Left lung (tissue), 10 donors: ENCODE data around the gene PSMC4. TPM values are rescaled to one million over a fixed set of nuclear protein-coding genes. Genes with fewer than 3 reads are reported as not detected.

Experiments
- ATAC-seq: fragments of 200-7000 bp; cut with Tn5 transposase; one replicate; pipeline ENCODE4 v1.9.1; 2020; ENCODE audit warnings: moderate library complexity
- DNase-seq, 4 donors: peaks; one replicate each; pipeline ENCODE4 v3.0.0-alpha.2; 2013 to 2020
- H3K27ac ChIP-seq, 2 donors: fragments of 200-600 bp; sonication (generic) in 1 of 2; one replicate each; pipeline versions ENCODE4 v1.5.0 to v1.8.0; 2020 to 2021
- H3K27me3 ChIP-seq, 2 donors: fragments of 200-600 bp; sonication (generic) in 1 of 2; one replicate each; pipeline versions ENCODE4 v1.5.0 to v1.8.0; 2020 to 2021
- H3K36me3 ChIP-seq, 2 donors: fragments of 200-600 bp; sonication (generic) in 1 of 2; one replicate each; pipeline versions ENCODE4 v1.5.0 to v1.8.0; 2020 to 2021
- H3K4me1 ChIP-seq, 2 donors: fragments of 200-600 bp; one replicate each; pipeline ENCODE4 v1.8.0; 2021
- H3K4me3 ChIP-seq, 2 donors: fragments of 200-600 bp; sonication (generic) in 1 of 2; one replicate each; pipeline versions ENCODE4 v1.5.0 to v1.8.0; 2020 to 2021; ENCODE audit warnings: mild to moderate bottlenecking in 1 of 2
- H3K9me3 ChIP-seq, 2 donors: fragments of 200-600 bp; sonication (generic) in 1 of 2; one replicate each; pipeline versions ENCODE4 v1.5.0 to v1.8.0; 2020 to 2021
- CTCF ChIP-seq, 2 donors: fragments of 200-600 bp; sonication (generic) in 1 of 2; IDR thresholded peaks; one replicate each; pipeline versions ENCODE4 v1.5.0 to v1.8.0; 2021; ENCODE audit warnings: antibody characterized with exemption in 2 of 2
- intact Hi-C, 2 donors: fragments of 100-400 bp; cut with DNase I; formaldehyde crosslinking; loops; one replicate each; pipeline versions ENCODE4 v1.11.2 to v1.14.2; 2022
- polyA plus RNA-seq, 6 donors: library from polyadenylated mRNA; unstranded; fragments of 120-200 nt; gene quantifications; one replicate each; pipeline ENCODE4 v1.2.1, GENCODE V29; 2013; ENCODE audit not compliant: insufficient read length in 6 of 6
- total RNA-seq, 2 donors: library from RNA; stranded (reverse); fragmentation: NEBNext Ultra II Directional; extraction: Animal tissue kit (Norgen Biotek cat#: 25700); gene quantifications; one replicate each; pipeline ENCODE4 v1.2.1, GENCODE V29; 2021
- donor health status: DM: no; HTN: yes; CAD: no.
- donor health status: DM: no; HTN: no; CAD: no.

Gene PSMC4
- total and polyA plus RNA-seq, 8 donors = 52.3 to 94.9 (median 61.5) TPM

GRCh38 chr19:39987167-39987566, 16.2 kb downstream of the PSMC4 start:
- intact Hi-C loops = no loop called here
- peaks cover 0 to 39% of the 10 kb centered on the region in 2 donors for H3K9me3 ChIP-seq

GRCh38 chr19:39987596-39987995, 16.6 kb downstream of the PSMC4 start:
- ATAC-seq = no peak
- intact Hi-C loops = no loop called here

More at GRCh38 chr19:39987167-39987566, 16.2 kb downstream of the PSMC4 start:
- H3K36me3 ChIP-seq = peaks cover 4 to 22% of the 10 kb centered on the region in 2 donors
- H3K27ac ChIP-seq = no peak overlapping the region
- no peaks in the 10 kb centered on the region for H3K4me1 ChIP-seq
- H3K27me3 ChIP-seq = no peaks in the 10 kb centered on the region
- no peak overlapping the region for H3K4me3 ChIP-seq
- no peak for DNase-seq
- no peak for TF ChIP-seq CTCF (IDR thresholded peaks at IDR 0.05)
- no peak for ATAC-seq

GRCh38 chr19:39993605-39994004, 22.6 kb downstream of the PSMC4 start:
- ATAC-seq (no peak), DNase-seq (no peak)
- TF ChIP-seq CTCF (IDR thresholded peaks at IDR 0.05) = no peak
- Histone ChIP-seq H3K4me3 (no peak overlapping the region), H3K4me1 (peaks cover 12 to 13% of the 10 kb centered on the region in 2 donors), H3K36me3 (no peaks in the 10 kb centered on the region), H3K27ac (no peak overlapping the region), H3K9me3 (peaks cover 0 to 4% of the 10 kb centered on the region in 2 donors), H3K27me3 (no peaks in the 10 kb centered on the region)
- intact Hi-C loops = no loop called here

More at GRCh38 chr19:39987596-39987995, 16.6 kb downstream of the PSMC4 start:
- Histone ChIP-seq H3K4me1 (no peaks in the 10 kb centered on the region), H3K36me3 (peaks cover 4 to 18% of the 10 kb centered on the region in 2 donors), H3K4me3 (no peak overlapping the region), H3K27me3 (no peaks in the 10 kb centered on the region), H3K27ac (no peak overlapping the region), H3K9me3 (peaks cover 0 to 39% of the 10 kb centered on the region in 2 donors)
- no peak for TF ChIP-seq CTCF (IDR thresholded peaks at IDR 0.05)
- DNase-seq = no peak

GRCh38 chr19:39994361-39994760, 23.4 kb downstream of the PSMC4 start:
- Histone ChIP-seq H3K4me1 (peaks cover 12 to 13% of the 10 kb centered on the region in 2 donors), H3K36me3 (no peaks in the 10 kb centered on the region), H3K27ac (no peak overlapping the region), H3K9me3 (peaks cover 0 to 4% of the 10 kb centered on the region in 2 donors), H3K27me3 (no peaks in the 10 kb centered on the region), H3K4me3 (no peak overlapping the region)
- ATAC-seq (no peak), DNase-seq (no peak)
- TF ChIP-seq CTCF (IDR thresholded peaks at IDR 0.05) = no peak
- intact Hi-C loops = no loop called here

GRCh38 chr19:39995794-39996193, 24.8 kb downstream of the PSMC4 start:
- H3K36me3 ChIP-seq = no peaks in the 10 kb centered on the region
- intact Hi-C loops = no loop called here
- peak overlapping the region; percentile 47 to 69 for H3K4me3 ChIP-seq
- H3K4me1 ChIP-seq = peaks cover 12 to 13% of the 10 kb centered on the region in 2 donors
- H3K27ac ChIP-seq = no peak overlapping the region
- H3K9me3 ChIP-seq = peaks cover 0 to 4% of the 10 kb centered on the region in 2 donors
- no peaks in the 10 kb centered on the region for H3K27me3 ChIP-seq
- TF ChIP-seq CTCF (IDR thresholded peaks at IDR 0.05) = no peak
- DNase-seq = no peak
- no peak for ATAC-seq
